GM23338 (cell line): ENCODE results near the gene GTPBP10. TPM values are rescaled to one million over a fixed set of nuclear protein-coding genes. Genes with fewer than 3 reads are reported as not detected.
A peak's percentile ranks its signal among the peaks of the same experiment; 100 is the strongest.

Experiments used
- ATAC-seq: fragments of 200-7000 bp; cut with Tn5 transposase; 3 replicates; pipeline ENCODE4 v1.9.1; 2020
- DNase-seq: peaks from one replicate; pipeline ENCODE4 v3.0.0-alpha.2; 2015; ENCODE audit warnings: low spot score
- H2AFZ ChIP-seq: fragments of 200-600 bp; sonication (generic); 2 replicates; pipeline ENCODE4 v1.8.0; 2016; ENCODE audit warnings: antibody characterized with exemption, mild to moderate bottlenecking, moderate library complexity
- H3F3A ChIP-seq: fragments of 200-600 bp; sonication (generic); replicated peaks from 2 replicates; pipeline ENCODE4 v1.8.0; 2017; ENCODE audit warnings: antibody characterized with exemption, mixed run types, low read depth
- H3K27ac ChIP-seq: fragments of 200-600 bp; sonication (generic); 2 replicates; pipeline ENCODE4 v1.6.1; 2016; ENCODE audit warnings: low read depth
- H3K27me3 ChIP-seq: fragments of 200-600 bp; sonication (generic); 2 replicates; pipeline ENCODE4 v1.8.0; 2016; ENCODE audit warnings: mild to moderate bottlenecking, mixed run types, moderate library complexity; ENCODE audit not compliant: insufficient read depth
- H3K36me3 ChIP-seq: fragments of 200-600 bp; sonication (generic); 2 replicates; pipeline ENCODE4 v1.8.0; 2016; ENCODE audit warnings: mild to moderate bottlenecking; ENCODE audit not compliant: insufficient read depth
- H3K4me1 ChIP-seq: fragments of 200-600 bp; sonication (generic); 2 replicates; pipeline ENCODE4 v1.8.0; 2016; ENCODE audit warnings: mild to moderate bottlenecking, moderate library complexity; ENCODE audit not compliant: insufficient read depth
- H3K4me2 ChIP-seq: fragments of 200-600 bp; sonication (generic); 2 replicates; pipeline ENCODE4 v1.7.1; 2017; ENCODE audit warnings: mixed run types
- H3K4me3 ChIP-seq: fragments of 200-600 bp; sonication (generic); 2 replicates; pipeline ENCODE4 v1.6.1; 2016; ENCODE audit warnings: mixed run types
- H3K79me2 ChIP-seq: fragments of 200-600 bp; sonication (generic); replicated peaks from 2 replicates; pipeline ENCODE4 v1.8.0; 2017; ENCODE audit warnings: mild to moderate bottlenecking; ENCODE audit not compliant: insufficient read depth
- H3K9me2 ChIP-seq: fragments of 200-600 bp; sonication (generic); 2 replicates; pipeline ENCODE4 v1.8.0; 2017; ENCODE audit not compliant: insufficient read depth
- H4K20me1 ChIP-seq: fragments of 200-600 bp; sonication (generic); replicated peaks from 2 replicates; pipeline ENCODE4 v1.8.0; 2017; ENCODE audit warnings: mild to moderate bottlenecking; ENCODE audit not compliant: insufficient read depth
- H3K27ac Mint-ChIP-seq: 2 replicates; pipeline ENCODE4 v1.8.0; 2020; ENCODE audit warnings: inconsistent platforms, mild to moderate bottlenecking, moderate library complexity, mixed read lengths
- H3K27me3 Mint-ChIP-seq: 3 replicates; pipeline ENCODE4 v1.8.0; 2022; ENCODE audit warnings: low read depth, mild to moderate bottlenecking, moderate library complexity, mixed read lengths, inconsistent platforms; ENCODE audit not compliant: insufficient read depth, poor library complexity
- H3K36me3 Mint-ChIP-seq: 3 replicates; pipeline ENCODE4 v1.8.0; 2021; ENCODE audit warnings: low read depth, mild to moderate bottlenecking, inconsistent platforms, moderate library complexity, mixed read lengths
- H3K4me1 Mint-ChIP-seq: 3 replicates; pipeline ENCODE4 v1.8.0; 2020; ENCODE audit warnings: mild to moderate bottlenecking, inconsistent platforms, mixed read lengths
- H3K4me3 Mint-ChIP-seq: 3 replicates; pipeline ENCODE4 v1.8.0; 2021; ENCODE audit warnings: moderate library complexity, mild to moderate bottlenecking, inconsistent platforms, mixed read lengths
- H3K9me3 Mint-ChIP-seq: 3 replicates; pipeline ENCODE4 v1.8.0; 2020; ENCODE audit warnings: moderate library complexity, mild to moderate bottlenecking, inconsistent platforms, mixed read lengths
- ETS1 ChIP-seq: IDR thresholded peaks from 2 replicates; pipeline ENCODE4 v1.6.1; 2016; ENCODE audit warnings: antibody characterized with exemption
- EZH2 ChIP-seq: fragments of 200-600 bp; sonication (generic); IDR thresholded peaks from one replicate; pipeline ENCODE4 v1.8.0; 2017; ENCODE audit warnings: antibody characterized with exemption, mild to moderate bottlenecking, low read depth; ENCODE audit not compliant: unreplicated experiment
- EZH2phosphoT487 ChIP-seq: fragments of 200-600 bp; sonication (generic); IDR thresholded peaks from one replicate; pipeline ENCODE4 v1.8.1; 2018; ENCODE audit warnings: antibody characterized with exemption; ENCODE audit not compliant: unreplicated experiment
- NANOG ChIP-seq: IDR thresholded peaks from 2 replicates; pipeline ENCODE4 v1.6.1; 2016; ENCODE audit warnings: antibody characterized with exemption, borderline replicate concordance
- POLR2AphosphoS5 ChIP-seq: IDR thresholded peaks from 2 replicates; pipeline ENCODE4 v1.6.1; 2016; ENCODE audit warnings: antibody characterized with exemption, low read depth
- polyA plus RNA-seq: library from polyadenylated mRNA; unstranded; fragments of >200 nt; fragmentation: Nextera tagmentation; extraction: Ambion mirVana; gene quantifications from 2 replicates; pipeline ENCODE4 v1.2.1, GENCODE V29; 2016
- total RNA-seq: library from RNA; depleted of rRNA; stranded (reverse); fragments of >200 nt; shearing (Covaris generic); gene quantifications from 2 replicates; pipeline ENCODE4 v1.2.3, GENCODE V29; 2014
- TF ChIP-seq, protein P1 (sequence below): IDR thresholded peaks from one replicate; pipeline ENCODE4 v1.6.1; 2018; ENCODE audit warnings: antibody characterized with exemption; ENCODE audit not compliant: unreplicated experiment
- TF ChIP-seq, protein P2 (sequence below): fragments of 250-450 bp; sonication (Bioruptor Pico); IDR thresholded peaks from 2 replicates; pipeline ENCODE4 v1.5.0; 2020; ENCODE audit warnings: mild to moderate bottlenecking, moderate library complexity

GTPBP10 gene
- total and polyA plus RNA-seq, 2 experiments from 2014 or later = 15.1 to 23.0 TPM

DNA sequence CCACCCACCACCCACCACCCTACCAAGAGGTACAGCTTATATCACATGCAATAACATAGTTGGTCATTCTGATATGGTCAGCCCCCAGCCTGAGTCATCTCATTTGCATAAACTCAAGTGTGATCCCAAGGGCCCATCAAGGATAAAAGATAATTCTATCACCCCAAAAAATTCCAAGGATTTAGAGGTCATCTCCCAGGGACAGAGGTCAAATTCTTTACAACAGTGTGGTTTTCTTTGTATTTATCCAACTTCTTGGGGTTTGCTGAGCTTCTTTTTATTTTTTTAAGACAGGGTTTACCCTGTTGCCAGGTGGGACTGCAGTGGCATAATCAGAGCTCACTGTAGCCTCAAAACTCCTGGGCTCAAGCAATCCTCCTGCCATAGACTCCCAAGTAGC, 9.4 kb upstream of the GTPBP10 start:
- Mint-ChIP-seq H3K27me3 (peaks cover 1% of the 10 kb centered on the region), H3K4me1 (no peaks in the 10 kb centered on the region), H3K36me3 (no peaks in the 10 kb centered on the region), H3K9me3 (no peaks in the 10 kb centered on the region), H3K27ac (no peak overlapping the region), H3K4me3 (no peak overlapping the region)
- no peaks in the 10 kb centered on the region for H3F3A ChIP-seq
- TF ChIP-seq, protein P1, sequence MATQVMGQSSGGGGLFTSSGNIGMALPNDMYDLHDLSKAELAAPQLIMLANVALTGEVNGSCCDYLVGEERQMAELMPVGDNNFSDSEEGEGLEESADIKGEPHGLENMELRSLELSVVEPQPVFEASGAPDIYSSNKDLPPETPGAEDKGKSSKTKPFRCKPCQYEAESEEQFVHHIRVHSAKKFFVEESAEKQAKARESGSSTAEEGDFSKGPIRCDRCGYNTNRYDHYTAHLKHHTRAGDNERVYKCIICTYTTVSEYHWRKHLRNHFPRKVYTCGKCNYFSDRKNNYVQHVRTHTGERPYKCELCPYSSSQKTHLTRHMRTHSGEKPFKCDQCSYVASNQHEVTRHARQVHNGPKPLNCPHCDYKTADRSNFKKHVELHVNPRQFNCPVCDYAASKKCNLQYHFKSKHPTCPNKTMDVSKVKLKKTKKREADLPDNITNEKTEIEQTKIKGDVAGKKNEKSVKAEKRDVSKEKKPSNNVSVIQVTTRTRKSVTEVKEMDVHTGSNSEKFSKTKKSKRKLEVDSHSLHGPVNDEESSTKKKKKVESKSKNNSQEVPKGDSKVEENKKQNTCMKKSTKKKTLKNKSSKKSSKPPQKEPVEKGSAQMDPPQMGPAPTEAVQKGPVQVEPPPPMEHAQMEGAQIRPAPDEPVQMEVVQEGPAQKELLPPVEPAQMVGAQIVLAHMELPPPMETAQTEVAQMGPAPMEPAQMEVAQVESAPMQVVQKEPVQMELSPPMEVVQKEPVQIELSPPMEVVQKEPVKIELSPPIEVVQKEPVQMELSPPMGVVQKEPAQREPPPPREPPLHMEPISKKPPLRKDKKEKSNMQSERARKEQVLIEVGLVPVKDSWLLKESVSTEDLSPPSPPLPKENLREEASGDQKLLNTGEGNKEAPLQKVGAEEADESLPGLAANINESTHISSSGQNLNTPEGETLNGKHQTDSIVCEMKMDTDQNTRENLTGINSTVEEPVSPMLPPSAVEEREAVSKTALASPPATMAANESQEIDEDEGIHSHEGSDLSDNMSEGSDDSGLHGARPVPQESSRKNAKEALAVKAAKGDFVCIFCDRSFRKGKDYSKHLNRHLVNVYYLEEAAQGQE = no peak
- no peak for TF ChIP-seq ETS1
- TF ChIP-seq EZH2 = no peak
- TF ChIP-seq, protein P2, sequence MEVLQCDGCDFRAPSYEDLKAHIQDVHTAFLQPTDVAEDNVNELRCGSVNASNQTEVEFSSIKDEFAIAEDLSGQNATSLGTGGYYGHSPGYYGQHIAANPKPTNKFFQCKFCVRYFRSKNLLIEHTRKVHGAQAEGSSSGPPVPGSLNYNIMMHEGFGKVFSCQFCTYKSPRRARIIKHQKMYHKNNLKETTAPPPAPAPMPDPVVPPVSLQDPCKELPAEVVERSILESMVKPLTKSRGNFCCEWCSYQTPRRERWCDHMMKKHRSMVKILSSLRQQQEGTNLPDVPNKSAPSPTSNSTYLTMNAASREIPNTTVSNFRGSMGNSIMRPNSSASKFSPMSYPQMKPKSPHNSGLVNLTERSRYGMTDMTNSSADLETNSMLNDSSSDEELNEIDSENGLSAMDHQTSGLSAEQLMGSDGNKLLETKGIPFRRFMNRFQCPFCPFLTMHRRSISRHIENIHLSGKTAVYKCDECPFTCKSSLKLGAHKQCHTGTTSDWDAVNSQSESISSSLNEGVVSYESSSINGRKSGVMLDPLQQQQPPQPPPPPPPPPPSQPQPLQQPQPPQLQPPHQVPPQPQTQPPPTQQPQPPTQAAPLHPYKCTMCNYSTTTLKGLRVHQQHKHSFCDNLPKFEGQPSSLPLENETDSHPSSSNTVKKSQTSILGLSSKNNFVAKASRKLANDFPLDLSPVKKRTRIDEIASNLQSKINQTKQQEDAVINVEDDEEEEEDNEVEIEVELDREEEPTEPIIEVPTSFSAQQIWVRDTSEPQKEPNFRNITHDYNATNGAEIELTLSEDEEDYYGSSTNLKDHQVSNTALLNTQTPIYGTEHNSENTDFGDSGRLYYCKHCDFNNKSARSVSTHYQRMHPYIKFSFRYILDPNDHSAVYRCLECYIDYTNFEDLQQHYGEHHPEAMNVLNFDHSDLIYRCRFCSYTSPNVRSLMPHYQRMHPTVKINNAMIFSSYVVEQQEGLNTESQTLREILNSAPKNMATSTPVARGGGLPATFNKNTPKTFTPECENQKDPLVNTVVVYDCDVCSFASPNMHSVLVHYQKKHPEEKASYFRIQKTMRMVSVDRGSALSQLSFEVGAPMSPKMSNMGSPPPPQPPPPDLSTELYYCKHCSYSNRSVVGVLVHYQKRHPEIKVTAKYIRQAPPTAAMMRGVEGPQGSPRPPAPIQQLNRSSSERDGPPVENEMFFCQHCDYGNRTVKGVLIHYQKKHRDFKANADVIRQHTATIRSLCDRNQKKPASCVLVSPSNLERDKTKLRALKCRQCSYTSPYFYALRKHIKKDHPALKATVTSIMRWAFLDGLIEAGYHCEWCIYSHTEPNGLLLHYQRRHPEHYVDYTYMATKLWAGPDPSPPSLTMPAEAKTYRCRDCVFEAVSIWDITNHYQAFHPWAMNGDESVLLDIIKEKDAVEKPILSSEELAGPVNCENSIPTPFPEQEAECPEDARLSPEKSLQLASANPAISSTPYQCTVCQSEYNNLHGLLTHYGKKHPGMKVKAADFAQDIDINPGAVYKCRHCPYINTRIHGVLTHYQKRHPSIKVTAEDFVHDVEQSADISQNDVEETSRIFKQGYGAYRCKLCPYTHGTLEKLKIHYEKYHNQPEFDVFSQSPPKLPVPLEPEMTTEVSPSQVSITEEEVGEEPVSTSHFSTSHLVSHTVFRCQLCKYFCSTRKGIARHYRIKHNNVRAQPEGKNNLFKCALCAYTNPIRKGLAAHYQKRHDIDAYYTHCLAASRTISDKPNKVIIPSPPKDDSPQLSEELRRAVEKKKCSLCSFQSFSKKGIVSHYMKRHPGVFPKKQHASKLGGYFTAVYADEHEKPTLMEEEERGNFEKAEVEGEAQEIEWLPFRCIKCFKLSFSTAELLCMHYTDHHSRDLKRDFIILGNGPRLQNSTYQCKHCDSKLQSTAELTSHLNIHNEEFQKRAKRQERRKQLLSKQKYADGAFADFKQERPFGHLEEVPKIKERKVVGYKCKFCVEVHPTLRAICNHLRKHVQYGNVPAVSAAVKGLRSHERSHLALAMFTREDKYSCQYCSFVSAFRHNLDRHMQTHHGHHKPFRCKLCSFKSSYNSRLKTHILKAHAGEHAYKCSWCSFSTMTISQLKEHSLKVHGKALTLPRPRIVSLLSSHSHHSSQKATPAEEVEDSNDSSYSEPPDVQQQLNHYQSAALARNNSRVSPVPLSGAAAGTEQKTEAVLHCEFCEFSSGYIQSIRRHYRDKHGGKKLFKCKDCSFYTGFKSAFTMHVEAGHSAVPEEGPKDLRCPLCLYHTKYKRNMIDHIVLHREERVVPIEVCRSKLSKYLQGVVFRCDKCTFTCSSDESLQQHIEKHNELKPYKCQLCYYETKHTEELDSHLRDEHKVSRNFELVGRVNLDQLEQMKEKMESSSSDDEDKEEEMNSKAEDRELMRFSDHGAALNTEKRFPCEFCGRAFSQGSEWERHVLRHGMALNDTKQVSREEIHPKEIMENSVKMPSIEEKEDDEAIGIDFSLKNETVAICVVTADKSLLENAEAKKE (CRISPR knock-in tag) = no peak
- no peak for TF ChIP-seq EZH2phosphoT487
- TF ChIP-seq POLR2AphosphoS5 = no peak
- TF ChIP-seq NANOG = no peak
- H2AFZ ChIP-seq = peak overlapping the region; percentile 85; the same call in 1 of the 2 replicates
- H3K27me3 ChIP-seq = no peaks in the 10 kb centered on the region
- ATAC-seq (no peak), DNase-seq (no peak)
- no peak overlapping the region for H3K27ac ChIP-seq
- no peaks in the 10 kb centered on the region for H3K4me1 ChIP-seq
- H3K4me3 ChIP-seq = no peak overlapping the region
- H3K36me3 ChIP-seq = no peaks in the 10 kb centered on the region
- no peaks in the 10 kb centered on the region for H3K79me2 ChIP-seq
- no peak overlapping the region for H3K4me2 ChIP-seq
- no peaks in the 10 kb centered on the region for H4K20me1 ChIP-seq
- H3K9me2 ChIP-seq = no peaks in the 10 kb centered on the region
